GM18499 (cell line): ENCODE results near the gene AXIN1.
"Not testable (repeated sequence)": the region's sequence is repeated elsewhere in the genome, so short reads cannot be mapped to it uniquely, and the experiment has no call there.

Experiments
- ATAC-seq: cut with Tn5 transposase; IDR thresholded peaks from one replicate; pipeline ENCODE4 v1.9.1; 2021; ENCODE audit warnings: moderate number of reproducible peaks; ENCODE audit not compliant: insufficient read depth, unreplicated experiment

Gene AXIN1, protein sequence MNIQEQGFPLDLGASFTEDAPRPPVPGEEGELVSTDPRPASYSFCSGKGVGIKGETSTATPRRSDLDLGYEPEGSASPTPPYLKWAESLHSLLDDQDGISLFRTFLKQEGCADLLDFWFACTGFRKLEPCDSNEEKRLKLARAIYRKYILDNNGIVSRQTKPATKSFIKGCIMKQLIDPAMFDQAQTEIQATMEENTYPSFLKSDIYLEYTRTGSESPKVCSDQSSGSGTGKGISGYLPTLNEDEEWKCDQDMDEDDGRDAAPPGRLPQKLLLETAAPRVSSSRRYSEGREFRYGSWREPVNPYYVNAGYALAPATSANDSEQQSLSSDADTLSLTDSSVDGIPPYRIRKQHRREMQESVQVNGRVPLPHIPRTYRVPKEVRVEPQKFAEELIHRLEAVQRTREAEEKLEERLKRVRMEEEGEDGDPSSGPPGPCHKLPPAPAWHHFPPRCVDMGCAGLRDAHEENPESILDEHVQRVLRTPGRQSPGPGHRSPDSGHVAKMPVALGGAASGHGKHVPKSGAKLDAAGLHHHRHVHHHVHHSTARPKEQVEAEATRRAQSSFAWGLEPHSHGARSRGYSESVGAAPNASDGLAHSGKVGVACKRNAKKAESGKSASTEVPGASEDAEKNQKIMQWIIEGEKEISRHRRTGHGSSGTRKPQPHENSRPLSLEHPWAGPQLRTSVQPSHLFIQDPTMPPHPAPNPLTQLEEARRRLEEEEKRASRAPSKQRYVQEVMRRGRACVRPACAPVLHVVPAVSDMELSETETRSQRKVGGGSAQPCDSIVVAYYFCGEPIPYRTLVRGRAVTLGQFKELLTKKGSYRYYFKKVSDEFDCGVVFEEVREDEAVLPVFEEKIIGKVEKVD

DNA sequence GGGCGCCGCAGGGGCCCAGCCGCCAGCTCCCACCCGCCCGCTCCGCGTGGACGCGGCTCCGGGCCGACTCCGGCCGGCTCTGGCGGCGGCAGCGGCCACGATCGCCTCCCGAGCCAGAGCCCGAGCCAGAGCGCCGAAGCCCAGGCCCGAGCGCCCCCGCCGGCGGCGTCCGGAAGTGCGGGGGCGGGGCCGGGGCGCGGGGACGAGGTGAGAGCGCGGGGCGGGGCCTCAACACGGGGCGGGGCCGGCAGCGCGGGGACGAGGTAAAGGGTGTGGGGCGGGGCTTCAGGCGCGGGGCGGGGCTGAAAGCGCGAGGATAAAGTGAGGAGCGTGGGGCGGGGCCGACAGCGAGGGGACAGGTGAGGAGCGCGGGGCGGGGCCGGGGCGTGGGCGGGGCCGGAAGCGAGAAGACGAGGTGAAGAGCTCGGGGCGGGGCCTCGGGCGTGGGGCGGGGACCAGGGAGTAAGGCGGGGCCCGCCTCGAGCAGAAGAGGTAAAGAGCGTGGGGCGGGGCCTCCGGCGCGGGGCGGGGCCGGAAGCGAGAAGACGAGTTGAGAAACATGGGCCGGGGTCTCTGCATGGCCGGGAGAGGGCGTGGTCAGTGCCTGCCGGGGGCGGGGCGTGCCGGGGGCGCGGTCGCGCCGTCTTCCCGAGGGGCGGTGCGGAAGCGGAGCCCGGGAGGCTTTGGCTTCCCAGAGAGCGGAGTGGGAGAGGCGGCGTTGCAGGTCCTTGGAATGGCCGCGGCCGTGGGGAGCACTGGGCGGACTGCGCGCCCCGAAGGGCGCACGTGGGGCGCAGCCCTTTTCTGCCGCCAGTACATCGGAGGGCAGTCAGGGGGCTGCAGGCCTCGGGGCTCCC lies at the start of gene AXIN1:
Gene AXIN1 (minus strand): TSS at position 177 of the 857 bp plus-strand sequence. CDS start 5,698 bp downstream, outside the sequence.
- ATAC-seq: no peak

DNA sequence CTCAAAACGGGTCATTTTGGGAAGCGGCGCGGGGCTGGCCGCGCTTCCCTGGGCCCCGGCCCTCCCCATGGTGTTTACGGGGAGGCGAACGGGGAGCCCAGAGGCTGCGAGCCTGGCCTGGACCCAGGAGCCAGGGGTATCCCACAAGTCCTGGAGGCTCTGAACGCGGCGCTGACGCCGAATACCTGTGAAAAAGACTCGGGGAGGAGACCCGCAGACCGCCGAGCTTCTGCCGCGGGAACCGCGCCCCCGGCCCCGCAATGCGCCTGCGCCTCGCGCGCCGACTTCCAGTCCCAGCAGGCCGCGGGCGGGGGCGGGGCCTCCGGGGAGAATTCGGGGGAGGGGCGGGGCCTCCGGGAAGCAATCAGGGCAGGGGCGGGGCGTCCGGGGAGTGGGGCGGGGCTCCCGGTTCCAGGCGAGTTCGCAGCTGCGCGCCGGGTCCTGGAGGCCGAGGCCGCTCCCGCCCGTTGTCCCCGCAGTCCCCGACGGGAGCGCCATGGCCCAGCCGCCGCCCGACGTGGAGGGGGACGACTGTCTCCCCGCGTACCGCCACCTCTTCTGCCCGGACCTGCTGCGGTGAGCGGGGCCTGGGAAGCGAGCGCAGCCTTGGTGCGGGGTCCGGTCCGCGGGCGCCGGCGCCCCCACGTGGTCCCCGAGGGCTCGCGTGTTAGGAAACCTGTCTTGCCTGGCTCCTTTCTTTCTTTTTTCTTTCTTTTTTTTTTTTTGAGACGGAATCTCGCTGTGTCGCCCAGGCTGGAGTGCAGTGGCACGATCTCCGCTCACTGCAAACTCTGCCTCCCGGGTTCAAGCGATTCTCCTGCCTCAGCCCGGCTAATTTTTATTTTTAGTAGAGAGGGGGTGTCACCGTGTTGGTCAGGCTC lies 49.2 kb upstream of the AXIN1 start, which contains the start of gene DECR2:
Gene DECR2 (plus strand): TSS at position 418 of the 881 bp plus-strand sequence. CDS start 79 bp downstream, at position 497.
- ATAC-seq: no peak

GRCh38 chr16:400061-400591 lies 47.6 kb upstream of the AXIN1 start:
- no peak for ATAC-seq

GRCh38 chr16:399340-400019 lies 47.0 kb upstream of the AXIN1 start:
- ATAC-seq: no peak

DNA sequence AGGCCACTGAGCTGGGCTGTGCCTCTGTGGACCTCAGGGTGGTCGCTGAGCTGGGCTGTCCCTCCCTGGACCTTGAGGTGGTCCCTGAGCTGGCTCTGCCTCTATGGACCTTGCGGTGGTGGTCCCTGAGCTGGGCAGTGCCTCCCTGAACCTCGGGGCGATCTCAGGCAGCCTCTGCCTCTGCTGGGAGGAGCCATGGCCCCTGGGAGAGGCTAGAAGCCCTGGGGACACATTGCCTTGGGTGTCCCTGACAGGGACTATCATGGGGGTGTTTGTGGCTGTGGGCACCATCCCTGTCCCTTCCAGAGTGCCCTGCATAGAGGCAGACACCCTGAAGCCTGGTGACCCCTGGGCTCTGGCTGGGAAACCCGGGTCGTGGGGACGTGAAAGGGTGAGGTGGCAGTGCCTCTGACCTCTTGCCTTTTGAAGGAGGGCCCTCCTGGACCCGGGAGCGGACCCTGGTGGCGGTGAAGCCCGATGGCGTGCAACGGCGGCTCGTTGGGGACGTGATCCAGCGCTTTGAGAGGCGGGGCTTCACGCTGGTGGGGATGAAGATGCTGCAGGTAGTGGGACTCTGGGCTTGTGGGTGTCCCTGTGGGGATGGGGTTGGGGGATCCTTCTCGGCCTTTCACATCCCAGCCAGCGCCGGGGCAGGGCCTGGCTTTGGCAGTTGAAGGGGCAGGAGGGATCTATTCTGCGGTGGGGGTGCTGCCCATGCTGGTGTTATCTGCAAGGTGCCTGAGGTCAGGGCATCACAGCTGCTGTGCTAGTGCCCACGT lies 46.2 kb upstream of the AXIN1 start:
- ATAC-seq: no peak

- no peak for ATAC-seq
These were observed 45.3 kb upstream of the AXIN1 start for GRCh38 chr16:397736-398332.

GRCh38 chr16:397135-397661 lies 44.7 kb upstream of the AXIN1 start, which contains the start of gene NME4:
Gene NME4, plus strand, starts transcription at chr16:397199. Its CDS starts 24 bp downstream, at chr16:397223.
- ATAC-seq: no peak

DNA sequence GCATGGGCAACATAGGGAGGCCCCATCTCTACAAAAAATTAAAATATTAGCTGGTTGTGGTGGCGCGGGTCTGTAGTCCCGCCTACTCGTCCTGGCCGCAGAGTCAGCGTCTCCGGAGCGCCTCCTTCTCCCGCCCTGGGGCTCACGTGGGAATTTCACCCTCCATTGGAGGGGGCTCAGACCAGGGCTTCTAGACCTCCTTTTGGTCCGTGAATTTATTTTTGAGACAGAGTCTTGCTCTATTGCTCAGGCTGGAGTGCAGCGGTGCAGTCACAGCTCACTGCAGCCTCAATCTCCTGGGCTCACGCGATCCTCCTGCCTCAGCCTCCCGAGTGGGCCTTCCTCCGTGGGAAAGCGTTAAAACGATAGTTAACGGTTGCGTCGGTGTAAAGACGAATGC lies 44.1 kb upstream of the AXIN1 start:
- no peak for ATAC-seq

- no peak for ATAC-seq
These were observed 43.7 kb upstream of the AXIN1 start for GRCh38 chr16:396199-396598.

- no peak for ATAC-seq
These were observed 40.0 kb upstream of the AXIN1 start for GRCh38 chr16:392450-393030.

DNA sequence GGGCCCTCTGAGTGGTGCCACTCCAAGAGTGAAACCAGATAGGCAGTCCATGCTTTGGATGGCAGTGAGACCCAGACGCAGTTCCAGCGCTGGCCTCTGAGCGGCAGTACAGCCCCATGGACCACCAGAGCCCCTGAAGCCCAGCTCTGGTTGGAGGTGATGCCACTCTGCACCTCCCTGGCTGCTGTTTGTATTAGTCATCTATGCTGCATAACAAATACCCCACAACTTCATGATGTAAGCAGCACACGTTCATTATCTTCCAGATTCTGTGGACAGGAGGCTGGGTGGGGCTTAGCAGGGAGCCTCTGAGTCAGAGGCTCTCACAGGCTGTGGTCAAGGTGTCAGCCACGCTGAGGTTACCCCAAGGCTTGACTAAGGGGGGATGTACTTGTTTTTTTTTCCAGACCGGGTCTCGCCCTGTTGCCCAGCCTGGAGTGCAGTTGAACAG lies 39.4 kb upstream of the AXIN1 start:
- ATAC-seq: no peak

DNA sequence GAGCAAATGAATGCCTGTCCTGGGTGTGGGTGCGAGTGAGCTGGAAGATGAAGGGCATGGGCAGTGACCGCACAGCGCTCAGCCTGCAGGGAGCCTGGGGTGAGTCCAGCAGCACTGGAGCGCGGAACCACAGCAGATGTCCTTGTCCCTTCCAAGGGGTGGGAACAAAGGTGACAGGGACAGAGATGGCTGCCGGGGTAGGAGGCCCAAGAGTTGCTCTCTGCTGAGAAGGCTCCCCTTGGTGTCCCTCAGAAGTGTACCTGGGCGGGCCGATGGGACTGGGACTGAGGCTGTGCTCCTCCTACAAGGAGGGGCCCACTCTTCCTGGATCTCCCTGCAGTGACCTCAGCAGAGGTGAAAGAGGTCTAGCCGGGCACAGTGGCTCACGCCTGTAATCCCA lies 36.8 kb upstream of the AXIN1 start:
- no peak for ATAC-seq

- not testable (repeated sequence) for ATAC-seq
These were observed 35.5 kb upstream of the AXIN1 start for GRCh38 chr16:387761-388666.

GRCh38 chr16:386641-387156 lies 34.2 kb upstream of the AXIN1 start:
- no peak for ATAC-seq

DNA sequence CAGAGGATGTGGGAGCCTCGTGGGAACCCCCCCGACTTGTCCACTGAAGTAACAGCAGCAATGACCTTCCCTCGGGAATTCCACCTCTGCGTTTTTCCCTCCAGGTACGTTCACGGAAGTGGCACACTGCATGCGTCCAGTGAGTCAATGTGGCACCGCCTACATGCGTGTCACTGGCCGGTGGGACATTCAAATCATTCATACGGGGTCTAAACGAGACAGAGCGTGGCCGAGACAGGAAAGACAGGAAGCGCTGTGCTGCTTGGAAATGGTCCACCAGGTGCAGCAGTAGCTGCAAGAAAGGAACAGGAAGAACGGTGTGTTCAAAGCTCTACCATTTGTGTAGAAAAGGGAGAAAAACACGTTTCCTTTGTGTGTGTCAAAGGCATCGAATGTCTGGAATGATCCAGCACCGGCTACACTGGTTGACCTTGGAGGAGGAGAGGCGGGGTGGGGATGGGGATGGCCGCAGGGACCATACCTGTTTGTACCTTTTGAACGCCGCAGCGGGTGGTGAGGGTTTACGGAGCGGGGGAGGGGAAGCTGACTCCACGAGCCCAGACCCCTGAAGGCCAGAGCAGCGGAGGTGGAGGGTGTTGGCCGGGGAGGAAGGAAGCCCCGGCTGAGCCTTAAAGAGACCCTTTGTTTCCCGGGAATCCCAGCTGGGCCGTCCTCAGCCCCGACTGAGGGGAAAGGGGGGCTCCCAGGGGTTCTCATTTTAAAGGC lies 31.0 kb upstream of the AXIN1 start:
- no peak for ATAC-seq
